Hepatic stellate cell (primary cell): ENCODE data around the gene RASGRF2.
"Not testable (repeated sequence)": the region's sequence is repeated elsewhere in the genome, so short reads cannot be mapped to it uniquely, and the experiment has no call there.

Source experiments
- DNase-seq: peaks from one replicate; pipeline ENCODE4 v3.0.0; 2011; ENCODE audit warnings: low spot score

The RASGRF2 gene

GRCh38 chr5:80982093-80982492, 21.9 kb downstream of the RASGRF2 start:
- DNase-seq = no peak

GRCh38 chr5:80985600-80986228, 25.6 kb downstream of the RASGRF2 start:
- no peak for DNase-seq

- no peak for DNase-seq
These were observed 26.2 kb downstream of the RASGRF2 start for GRCh38 chr5:80986382-80986781.

- DNase-seq = no peak
These were observed 27.1 kb downstream of the RASGRF2 start for GRCh38 chr5:80987078-80987766.

GRCh38 chr5:80988419-80988935, 28.3 kb downstream of the RASGRF2 start:
- no peak for DNase-seq

- DNase-seq = no peak
These were observed 29.7 kb downstream of the RASGRF2 start for GRCh38 chr5:80989883-80990282.

GRCh38 chr5:80990527-80990926, 30.4 kb downstream of the RASGRF2 start:
- no peak for DNase-seq

GRCh38 chr5:80990971-80991370, 30.8 kb downstream of the RASGRF2 start:
- DNase-seq = no peak

GRCh38 chr5:80995908-80996307, 35.7 kb downstream of the RASGRF2 start:
- DNase-seq = no peak

GRCh38 chr5:80998590-80998979, 38.4 kb downstream of the RASGRF2 start:
- DNase-seq = no peak

- no peak for DNase-seq
These were observed 43.7 kb downstream of the RASGRF2 start for GRCh38 chr5:81003811-81004386.

GRCh38 chr5:81005708-81006107, 45.5 kb downstream of the RASGRF2 start:
- DNase-seq = no peak

- no peak for DNase-seq
These were observed 46.1 kb downstream of the RASGRF2 start for GRCh38 chr5:81006231-81006630.

GRCh38 chr5:81006947-81007636, 46.9 kb downstream of the RASGRF2 start:
- no peak for DNase-seq

- no peak for DNase-seq
These were observed 47.5 kb downstream of the RASGRF2 start for GRCh38 chr5:81007637-81008027.

GRCh38 chr5:81010336-81011169, 50.4 kb downstream of the RASGRF2 start:
- DNase-seq = no peak

GRCh38 chr5:81014348-81014747, 54.2 kb downstream of the RASGRF2 start:
- DNase-seq = no peak

GRCh38 chr5:81016116-81016515, 56.0 kb downstream of the RASGRF2 start:
- no peak for DNase-seq

- no peak for DNase-seq
These were observed 57.2 kb downstream of the RASGRF2 start for GRCh38 chr5:81017320-81017719.

- not testable (repeated sequence) for DNase-seq
These were observed 58.4 kb downstream of the RASGRF2 start for GRCh38 chr5:81018608-81019007.

- DNase-seq = no peak
These were observed 59.6 kb downstream of the RASGRF2 start for GRCh38 chr5:81019748-81020147.
